Islet precursor cell (in vitro differentiated cells): ENCODE data around the gene TGFB2.
"Not testable (repeated sequence)": the region's sequence is repeated elsewhere in the genome, so short reads cannot be mapped to it uniquely, and the experiment has no call there.

Experiments used
- DNase-seq: peaks from one replicate; pipeline ENCODE4 v3.0.0-alpha.2; 2018

The TGFB2 gene

GRCh38 chr1:218344814-218345672 is at the start of gene TGFB2:
Gene TGFB2, plus strand, starts transcription at chr1:218345336. Its CDS starts 1,366 bp downstream, at chr1:218346702.
- peak; percentile 89 for DNase-seq

GRCh38 chr1:218296162-218296561 is 49.0 kb upstream of the TGFB2 start:
- no peak for DNase-seq

- DNase-seq = no peak
Measured at GRCh38 chr1:218297461-218297860, 47.7 kb upstream of the TGFB2 start.

DNA sequence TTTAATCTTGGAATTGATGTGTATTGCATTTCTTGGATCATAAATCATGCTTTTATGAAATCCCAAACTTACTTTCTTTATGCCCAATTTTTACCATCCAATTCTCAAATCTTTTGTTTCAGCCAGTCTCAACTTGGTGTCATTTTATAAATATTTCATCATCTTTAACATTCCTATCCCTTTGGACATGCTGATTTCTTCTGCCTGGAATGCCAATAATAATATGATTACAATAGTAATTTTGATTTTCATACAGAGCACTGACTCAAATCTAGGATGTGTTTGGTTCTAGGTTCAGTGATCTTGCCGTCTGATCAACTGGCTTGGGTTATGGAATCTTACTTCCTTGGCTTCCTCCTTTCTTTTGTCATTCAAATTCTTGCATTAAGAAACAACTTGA is 47.3 kb upstream of the TGFB2 start:
- no peak for DNase-seq

DNA sequence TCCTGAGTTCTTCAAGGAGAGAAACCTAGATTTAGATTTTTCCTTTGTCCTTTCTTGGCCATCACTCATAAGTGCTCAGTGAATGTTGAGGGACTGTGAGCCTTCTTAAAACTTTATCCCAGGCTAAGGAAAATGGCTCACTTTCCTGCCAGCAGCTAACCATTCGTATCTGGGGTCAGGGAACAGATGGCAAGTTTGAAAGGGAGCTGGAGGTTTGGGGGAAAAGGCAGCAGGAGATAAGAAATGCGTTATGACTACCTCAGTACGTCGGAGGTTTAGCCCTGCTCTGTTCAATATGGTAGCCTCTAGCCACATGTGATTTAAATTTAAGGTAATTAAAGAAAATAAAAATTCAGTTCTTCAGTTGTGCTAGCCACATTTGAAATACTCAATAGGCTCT is 46.7 kb upstream of the TGFB2 start:
- no peak for DNase-seq

DNA sequence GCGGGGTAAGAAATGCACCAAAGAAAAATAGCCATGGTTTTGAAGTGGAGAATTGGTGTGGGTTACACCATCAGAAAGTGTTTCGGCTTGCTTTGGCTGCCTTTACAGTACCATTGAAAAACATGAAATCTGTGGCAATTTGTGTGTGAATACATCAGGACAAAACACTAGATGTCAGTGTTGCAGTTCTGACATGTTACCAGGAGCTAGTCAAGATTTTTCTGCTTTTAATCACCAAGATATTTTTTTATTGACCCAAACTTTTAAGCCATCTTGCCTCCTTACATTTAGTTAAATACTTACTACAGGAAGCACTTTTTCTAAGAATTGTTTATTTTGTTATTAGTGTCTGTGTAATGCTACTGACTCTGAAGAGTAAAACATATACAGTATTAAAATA is 45.7 kb upstream of the TGFB2 start:
- DNase-seq = no peak

GRCh38 chr1:218301217-218301616 is 43.9 kb upstream of the TGFB2 start:
- no peak for DNase-seq

DNA sequence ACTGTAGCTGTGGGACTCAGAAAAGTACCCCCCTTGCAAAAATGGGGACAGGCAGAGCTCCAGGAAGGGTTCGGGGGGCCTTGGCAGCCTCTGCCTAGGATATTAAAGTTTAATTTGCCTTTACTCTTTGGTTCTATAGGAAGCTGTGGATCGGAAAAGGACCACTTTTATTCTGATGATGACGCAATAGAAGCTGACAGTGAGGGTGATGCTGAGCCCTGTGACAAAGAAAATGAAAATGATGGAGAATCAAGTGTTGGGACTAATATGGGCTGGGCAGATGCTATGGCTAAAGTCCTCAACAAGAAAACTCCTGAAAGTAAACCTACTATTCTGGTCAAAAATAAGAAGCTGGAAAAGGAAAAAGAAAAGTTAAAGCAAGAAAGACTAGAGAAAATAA is 43.0 kb upstream of the TGFB2 start:
- DNase-seq = no peak

DNA sequence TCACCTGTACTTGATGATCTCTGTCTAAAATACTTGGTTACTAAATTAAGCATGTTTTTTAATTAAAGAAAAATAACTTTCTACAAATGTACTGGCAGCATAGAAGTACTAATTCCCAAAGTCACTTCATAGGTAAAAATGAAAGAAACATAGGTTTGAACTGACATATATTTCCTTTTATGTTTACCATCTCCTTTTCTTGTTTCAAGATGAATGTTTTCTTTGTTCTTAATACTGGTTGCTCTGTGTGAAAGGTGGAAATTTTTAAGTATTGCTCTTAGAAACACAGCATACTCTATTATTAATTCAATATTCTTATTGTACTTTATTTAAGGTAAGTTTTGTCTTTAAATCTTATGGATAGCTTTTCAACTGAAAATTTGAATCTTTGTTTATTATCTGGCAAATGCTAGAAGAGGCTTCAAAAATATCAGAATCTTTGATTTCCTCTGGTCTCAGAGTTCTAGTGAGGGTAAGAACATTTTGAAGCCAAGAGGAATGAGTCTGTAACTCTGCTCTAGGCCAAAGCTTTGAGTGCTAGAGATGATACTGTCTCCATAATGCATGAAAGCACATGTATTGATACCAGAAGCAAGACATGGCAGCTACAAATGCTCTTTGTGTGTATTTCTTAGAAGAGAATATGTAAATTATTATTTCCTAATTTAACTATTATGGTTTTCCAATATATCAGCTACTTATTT is 41.8 kb upstream of the TGFB2 start:
- no peak for DNase-seq

- DNase-seq = peak; percentile 56
Measured at GRCh38 chr1:218304281-218305039, 40.7 kb upstream of the TGFB2 start.

GRCh38 chr1:218305472-218306064 is 39.6 kb upstream of the TGFB2 start:
- DNase-seq = no peak

- DNase-seq = no peak
Measured at GRCh38 chr1:218312509-218312908, 32.6 kb upstream of the TGFB2 start.

DNA sequence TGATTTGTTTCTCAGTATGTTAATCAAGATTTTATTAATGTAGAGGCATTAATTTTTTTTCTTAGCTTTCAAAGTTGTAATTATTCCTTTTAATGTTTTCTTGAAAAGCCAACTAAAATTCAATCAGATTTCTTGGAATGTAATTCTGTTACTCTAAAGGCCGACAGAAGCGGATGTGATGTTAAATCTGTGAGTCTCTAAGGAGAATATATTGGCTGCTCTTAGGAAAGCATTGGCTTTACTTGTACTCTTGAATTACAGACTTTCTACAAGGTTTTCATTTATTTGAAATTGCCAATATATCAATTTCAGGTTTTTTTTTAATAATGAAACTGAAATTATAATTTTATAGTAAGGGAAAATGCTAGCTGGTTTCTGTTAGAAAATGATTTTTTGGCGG is 30.8 kb upstream of the TGFB2 start:
- no peak for DNase-seq

DNA sequence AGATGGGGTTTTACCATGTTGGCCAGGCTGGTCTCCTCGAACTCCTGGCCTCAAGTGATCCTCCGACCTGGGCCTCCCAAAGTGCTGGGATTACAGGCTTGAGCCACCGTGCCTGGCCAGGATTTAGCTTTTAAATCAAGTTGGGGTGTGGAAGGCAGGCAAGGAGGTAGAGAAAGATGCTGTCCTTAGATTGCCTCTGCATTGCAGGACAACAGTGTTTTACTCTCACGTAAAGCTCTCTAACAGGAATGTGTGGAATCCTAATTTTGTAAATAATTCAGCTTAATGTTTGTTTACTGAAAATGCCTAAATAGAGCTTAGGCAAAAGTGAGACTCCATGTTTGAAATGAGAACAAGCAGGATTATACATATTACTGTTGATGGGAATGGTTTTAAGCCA is 29.5 kb upstream of the TGFB2 start:
- no peak for DNase-seq

DNA sequence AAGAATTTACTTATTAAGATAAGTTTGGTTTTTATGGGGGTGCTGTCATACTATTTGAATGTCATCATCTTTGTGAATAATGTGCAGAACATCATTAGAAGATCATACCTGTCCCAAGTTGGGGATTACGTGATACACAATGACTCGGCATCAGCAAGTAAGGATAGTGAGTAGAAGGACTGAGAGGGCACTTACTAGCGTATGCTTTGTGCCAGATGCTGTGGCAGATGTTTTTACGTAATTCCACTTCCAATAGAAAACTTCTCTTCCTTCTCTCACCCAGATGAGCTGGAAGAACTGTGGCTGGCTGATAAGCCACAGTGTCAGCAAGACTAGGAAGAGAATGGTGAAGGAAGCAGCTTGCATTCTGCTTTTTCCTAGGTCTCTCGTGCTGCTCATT is 28.1 kb upstream of the TGFB2 start:
- DNase-seq = no peak

- DNase-seq = not testable (repeated sequence)
Measured at GRCh38 chr1:218320182-218320581, 25.0 kb upstream of the TGFB2 start.

- no peak for DNase-seq
Measured at GRCh38 chr1:218322762-218323161, 22.4 kb upstream of the TGFB2 start.

DNA sequence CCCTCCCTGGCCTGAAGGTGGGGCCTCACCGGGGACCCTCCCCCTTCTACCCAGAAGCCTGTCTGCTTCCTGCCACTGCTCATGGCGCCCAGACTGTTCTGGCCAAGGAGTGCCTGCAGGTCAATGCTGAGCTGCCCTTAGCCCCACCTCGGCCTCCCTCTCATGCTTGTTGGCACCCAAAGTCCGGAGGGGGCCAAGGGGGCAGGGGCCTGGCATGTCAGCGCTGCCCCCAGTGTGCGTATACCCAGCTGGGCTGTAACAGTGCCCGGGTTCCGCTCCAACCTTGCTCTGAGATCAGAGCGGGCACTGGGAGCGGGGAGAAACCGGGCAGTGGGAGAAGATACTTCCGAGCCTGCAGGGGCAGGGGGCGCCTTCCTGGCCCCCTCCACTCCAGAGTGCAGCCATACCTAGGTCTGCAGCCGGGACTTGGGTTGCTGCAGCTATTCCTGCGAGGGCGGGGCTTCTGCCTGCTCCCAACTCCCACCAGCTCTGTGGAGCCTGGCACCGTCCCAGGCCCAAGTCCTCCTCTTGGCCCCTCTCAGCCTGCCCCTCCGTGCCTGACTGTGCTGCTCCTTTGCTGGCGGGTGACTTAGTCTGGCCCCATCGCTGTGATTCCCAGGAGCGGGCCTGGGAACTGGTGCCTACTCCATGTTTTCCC is 21.4 kb upstream of the TGFB2 start:
- no peak for DNase-seq

DNA sequence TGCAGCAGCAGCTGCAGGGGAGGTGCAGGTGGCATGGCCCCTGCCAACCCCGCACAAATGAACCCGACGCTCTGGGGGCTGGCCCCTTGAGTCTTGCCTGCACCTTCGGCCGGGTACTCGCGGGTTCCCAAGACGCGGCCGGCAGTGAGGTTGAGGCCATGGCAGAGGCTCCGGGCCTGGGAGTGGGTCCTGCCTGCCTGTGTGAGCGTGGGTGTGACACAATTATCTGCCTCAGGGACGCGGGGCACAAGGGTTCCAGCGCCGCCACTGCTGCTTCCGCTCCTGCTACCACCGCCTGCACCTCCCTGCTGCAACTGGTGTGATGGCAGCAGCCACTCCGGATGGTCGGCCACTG is 20.9 kb upstream of the TGFB2 start:
- DNase-seq = no peak

DNA sequence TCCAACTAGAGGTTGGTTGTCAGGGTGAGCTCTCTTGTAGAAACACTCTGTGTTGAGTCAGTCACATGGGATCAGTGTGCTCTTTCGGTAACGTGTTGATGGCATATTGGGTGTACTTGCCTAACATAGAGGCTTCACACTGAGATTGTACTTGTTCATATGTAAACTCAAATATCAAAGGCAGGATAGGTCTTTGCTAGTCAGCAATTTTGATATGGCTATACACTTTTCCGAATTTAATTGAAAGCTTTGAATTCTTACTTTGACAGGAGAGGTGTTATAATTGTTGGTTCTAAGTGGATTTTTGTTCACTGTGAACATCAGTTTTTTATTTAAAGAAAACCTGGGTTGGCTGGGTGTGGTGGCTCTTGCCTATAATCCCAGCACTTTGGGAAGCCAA is 16.4 kb upstream of the TGFB2 start:
- DNase-seq = no peak

GRCh38 chr1:218330043-218330623 is 15.0 kb upstream of the TGFB2 start:
- DNase-seq = no peak

DNA sequence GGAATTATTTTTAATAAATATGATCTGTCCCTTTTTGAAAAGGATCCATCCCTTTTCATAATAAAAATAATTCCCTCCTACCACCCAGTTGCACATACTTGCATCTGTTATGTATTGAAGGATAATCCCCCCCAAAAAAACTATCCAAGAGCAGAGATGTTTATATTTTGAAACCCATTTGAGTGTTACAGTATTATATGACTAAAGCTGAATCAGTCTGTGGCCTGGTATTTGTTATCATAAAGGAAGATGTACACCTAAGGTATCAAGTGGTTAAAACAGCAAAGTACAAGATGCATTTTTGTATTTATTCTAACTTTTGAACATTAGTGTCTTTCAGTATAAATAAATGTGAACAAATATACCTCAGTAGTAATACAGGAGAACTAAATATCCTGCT is 12.7 kb upstream of the TGFB2 start:
- no peak for DNase-seq
